HG02884 (cell line): ENCODE results near the gene TTC39B.
A peak's percentile ranks its signal among the peaks of the same experiment; 100 is the strongest.

Source experiments
- ATAC-seq: cut with Tn5 transposase; IDR thresholded peaks from one replicate; pipeline ENCODE4 v1.9.1; 2021; ENCODE audit warnings: mild to moderate bottlenecking, moderate library complexity; ENCODE audit not compliant: unreplicated experiment

TTC39B gene

DNA sequence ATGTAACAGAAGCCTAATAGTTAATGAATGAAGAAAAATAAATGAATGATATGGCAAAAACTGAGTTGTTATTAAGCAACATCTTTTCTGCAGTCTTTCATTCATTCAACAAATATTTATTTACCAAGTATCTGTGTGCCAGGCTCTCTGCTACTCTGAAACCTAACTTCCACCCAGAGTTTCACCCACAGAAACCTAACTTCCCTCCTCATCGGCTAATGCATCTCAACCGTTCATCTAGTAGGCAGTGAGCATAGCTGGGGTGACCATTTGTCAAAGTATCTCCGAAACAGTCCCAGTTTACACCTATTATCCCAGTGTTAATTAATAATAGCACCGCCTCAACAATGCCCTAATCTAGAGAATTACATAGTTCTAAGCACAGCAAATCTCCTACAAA, 1.5 kb downstream of the TTC39B start:
- no peak for ATAC-seq

- peak; percentile 21 for ATAC-seq
These were observed 2.4 kb downstream of the TTC39B start for GRCh38 chr9:15304632-15305031.

GRCh38 chr9:15300218-15300617, 6.8 kb downstream of the TTC39B start:
- ATAC-seq: no peak

DNA sequence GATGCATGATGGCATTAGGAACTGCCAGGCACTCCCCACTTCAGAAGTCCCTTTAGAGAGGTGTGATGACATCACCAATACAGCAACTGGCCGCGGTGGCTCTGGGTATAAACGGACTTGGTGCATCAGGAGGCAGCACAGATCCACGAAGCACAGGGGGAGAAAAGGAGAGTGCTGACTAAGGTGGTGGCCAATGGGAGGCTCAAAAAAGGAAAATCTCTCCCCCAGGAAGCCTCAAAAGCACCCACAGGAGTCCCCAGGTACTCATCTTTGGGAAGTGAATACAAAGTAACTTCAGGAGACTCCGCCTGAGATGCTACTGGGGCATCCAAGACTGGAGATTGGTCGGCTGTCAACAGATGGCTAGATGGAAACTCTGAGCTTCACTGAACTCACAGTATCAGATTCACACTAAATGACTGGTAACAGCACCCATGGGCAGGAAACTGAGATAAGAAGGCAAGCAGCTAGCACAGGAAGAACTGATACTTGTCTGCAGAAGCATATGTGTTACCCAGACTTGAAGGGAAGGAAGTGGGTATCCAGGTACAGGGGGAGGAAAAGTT, 7.6 kb downstream of the TTC39B start:
- ATAC-seq: peak; percentile 77

GRCh38 chr9:15298362-15298761, 8.7 kb downstream of the TTC39B start:
- no peak for ATAC-seq

DNA sequence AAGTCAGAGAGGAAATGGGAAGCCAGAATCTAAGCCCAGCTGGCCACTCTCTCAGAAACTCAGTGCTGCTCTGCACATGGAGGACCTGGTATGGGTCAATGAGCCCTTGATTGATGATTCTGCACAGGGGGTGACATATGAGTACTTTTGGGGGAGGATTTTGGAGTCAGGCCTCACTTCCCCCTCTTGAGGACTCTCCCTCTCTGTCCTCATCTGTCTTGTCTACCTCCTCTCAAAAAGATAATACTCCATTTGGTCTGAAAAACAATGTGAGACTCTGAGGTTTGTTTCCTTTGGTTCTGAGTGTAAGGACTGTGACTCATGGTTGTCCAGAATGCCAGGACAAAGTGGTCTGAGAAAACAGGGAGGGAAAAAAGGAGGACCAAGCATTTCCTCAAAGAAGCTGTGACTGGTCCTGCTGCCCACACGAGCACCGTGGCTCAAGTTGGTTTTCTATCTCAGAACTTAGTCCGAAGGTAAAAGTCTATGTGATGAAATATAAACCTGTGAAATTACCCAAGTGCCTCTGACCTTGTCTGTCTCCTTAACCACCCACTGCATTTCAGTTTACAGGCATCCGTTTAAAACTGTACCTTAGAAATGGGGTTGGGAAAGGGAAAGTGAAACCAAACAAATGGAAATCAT, 11.1 kb downstream of the TTC39B start:
- ATAC-seq: peak; percentile 40

GRCh38 chr9:15294604-15295003, 12.4 kb downstream of the TTC39B start:
- no peak for ATAC-seq

DNA sequence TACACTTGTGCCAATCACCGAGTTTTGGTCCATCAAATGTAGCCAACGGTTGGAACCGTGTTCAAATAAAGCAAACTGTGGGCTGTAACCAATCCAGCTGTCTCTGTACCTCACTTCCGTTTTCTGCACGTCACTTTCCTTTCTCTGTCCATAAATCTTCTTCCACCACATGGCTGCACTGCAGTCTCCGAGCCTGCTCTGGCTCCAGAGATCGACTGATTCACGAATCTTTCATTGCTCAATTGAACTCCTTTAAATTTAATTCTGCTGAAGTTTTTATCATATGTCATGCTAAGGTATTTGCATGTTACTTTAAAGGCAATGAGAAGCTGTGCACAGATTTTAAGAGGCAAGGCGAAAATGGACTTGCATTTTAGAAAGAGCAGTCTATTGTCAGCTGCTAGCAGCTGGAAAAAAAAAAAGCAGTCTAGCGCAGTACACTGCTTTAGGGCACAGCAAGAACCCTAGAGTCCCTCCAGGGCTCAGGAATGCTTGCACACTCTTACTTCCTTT, 13.2 kb downstream of the TTC39B start:
- no peak for ATAC-seq

GRCh38 chr9:15293084-15293483, 13.9 kb downstream of the TTC39B start:
- no peak for ATAC-seq

- no peak for ATAC-seq
These were observed 17.4 kb downstream of the TTC39B start for GRCh38 chr9:15289603-15290002.

- ATAC-seq: no peak
These were observed 19.7 kb downstream of the TTC39B start for GRCh38 chr9:15287309-15287708.

DNA sequence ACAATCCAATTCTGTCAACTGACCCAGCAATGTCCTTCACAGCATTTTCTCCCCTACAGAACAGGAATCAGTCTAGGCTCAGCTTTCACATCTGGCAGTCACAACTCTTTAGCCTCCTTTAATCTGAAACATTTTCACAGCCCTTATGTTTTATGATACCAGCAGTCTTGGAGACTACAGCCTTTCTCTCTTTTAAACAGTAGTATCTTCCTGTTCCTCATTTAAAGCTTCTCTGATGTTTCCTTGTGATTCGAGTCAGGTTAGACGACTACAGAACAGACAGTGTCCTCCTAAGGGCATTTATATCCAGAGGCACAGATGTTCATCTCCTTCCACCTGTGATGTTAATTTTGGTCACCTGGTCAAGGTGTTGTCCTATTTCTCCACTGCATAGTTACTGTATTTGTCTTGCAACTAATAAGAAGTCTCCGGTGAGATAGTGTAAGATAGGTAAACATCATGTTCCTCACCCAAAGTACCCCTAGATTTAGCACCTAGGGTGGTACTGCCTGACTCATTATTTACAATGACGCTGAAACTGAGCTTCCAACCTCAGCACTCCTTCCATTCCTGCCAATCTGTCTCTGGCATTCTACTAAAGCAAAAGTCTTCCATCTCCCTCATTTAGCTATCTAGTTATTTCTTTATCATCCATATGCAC, 20.7 kb downstream of the TTC39B start:
- no peak for ATAC-seq

- ATAC-seq: no peak
These were observed 24.3 kb downstream of the TTC39B start for GRCh38 chr9:15282567-15283285.

DNA sequence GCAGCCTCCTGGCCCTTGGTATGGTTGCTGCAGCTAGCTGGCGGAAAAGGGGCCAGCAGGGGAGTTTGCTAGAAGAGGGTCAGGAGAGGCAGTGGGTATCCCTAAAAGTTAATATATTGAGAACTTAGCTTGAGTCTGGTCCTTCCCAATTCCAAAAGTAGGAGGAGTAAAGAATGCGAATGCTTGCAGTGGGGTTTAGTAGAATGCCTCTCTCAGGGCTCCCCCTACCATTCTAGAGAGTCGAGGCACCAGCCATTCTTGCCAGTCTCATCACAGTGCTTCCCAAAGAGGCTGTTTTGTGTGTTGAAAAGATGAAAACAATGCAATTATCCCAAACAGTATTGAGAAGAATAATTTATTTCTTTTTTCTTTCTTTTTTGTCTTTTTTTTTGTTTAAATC, 26.4 kb downstream of the TTC39B start:
- no peak for ATAC-seq

- ATAC-seq: no peak
These were observed 28.2 kb downstream of the TTC39B start for GRCh38 chr9:15278839-15279238.

- no peak for ATAC-seq
These were observed 28.8 kb downstream of the TTC39B start for GRCh38 chr9:15278091-15278687.

DNA sequence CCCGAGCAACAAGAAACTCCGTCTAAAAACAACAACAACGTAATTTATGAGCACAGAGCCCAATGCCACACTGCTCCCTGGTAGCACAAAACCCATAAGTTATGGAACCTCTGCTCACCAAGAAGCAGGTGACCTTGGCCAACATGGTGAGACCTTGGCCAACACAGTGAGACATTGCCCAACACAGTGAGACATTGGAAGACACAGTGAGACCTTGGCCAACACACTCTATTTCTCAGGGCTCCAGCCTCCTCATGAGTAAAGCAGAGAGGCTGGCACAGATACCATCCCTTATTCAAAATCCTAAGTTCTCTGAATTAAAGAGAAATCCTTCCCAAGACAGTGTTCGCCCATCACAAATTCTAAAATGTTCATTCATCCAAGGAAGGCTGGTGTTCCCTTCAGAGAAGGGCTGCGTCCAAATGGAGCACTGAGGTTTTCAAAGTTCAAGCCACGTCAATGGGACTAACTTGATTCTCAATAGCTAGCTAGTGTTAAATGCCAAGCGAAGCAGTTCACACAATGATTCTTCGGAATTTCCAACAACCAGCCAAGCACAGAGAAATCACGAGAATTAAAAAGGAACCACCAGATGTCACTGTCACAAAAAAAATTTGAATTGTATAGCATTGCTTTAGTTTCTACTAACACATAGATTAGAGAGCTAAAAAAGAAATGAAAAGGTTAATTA, 29.5 kb downstream of the TTC39B start:
- ATAC-seq: peak; percentile 64

DNA sequence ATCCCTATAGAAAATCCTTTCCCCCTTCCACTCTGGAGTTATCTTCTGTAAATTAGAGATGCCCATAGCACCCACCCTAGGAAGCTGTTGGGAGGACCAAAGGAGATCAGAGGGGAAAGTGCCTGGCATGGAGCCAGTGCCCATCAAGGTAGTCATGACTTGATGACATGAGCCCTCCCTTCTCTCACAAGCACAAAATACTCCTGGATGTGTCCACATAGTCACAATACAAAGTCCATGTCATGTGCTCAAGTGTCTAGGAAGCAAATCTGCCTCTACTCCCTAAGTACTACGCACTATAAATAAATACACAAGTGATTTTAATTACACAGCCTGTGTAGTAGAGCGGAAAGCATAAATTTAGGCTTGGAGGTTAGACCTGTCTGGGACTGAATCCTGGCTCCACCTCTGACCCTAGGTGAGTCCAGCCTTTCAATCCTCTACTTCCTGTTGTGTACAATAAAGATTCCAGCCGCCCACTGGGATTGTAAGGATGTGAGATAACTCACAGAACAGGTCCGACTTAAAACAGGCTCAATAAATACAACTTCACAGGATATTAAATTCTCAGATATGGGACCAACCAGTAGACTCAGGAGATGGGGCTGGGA, 30.6 kb downstream of the TTC39B start:
- ATAC-seq: no peak

GRCh38 chr9:15274425-15274824, 32.6 kb downstream of the TTC39B start:
- ATAC-seq: no peak

DNA sequence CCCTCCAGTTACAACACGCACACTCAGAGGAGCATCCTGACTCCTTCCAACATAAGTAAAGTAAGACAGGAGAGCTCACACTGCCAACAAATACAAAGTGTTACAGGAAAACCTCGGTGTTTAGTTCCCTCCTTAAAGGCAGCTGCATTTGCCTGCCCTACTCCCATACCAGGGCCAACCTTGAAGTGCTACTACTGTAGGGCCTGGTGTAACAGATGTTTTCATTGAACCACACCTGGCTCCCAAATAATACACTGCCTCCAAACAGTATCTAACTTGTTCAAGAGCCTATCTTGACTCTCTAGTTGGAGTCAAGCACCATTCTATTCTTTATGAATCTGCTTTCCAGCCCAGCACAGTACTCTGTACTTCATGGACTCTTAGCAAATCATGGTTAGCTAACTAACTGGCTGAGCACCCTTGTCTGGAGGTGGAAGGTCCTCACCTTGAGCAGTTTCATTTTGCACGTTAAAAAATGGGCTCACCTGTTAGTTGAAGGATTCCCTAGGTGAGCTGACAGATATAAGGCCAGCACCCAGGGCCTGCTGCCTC, 34.6 kb downstream of the TTC39B start:
- no peak for ATAC-seq
